ENCODE data around the gene BICRA.

DNA sequence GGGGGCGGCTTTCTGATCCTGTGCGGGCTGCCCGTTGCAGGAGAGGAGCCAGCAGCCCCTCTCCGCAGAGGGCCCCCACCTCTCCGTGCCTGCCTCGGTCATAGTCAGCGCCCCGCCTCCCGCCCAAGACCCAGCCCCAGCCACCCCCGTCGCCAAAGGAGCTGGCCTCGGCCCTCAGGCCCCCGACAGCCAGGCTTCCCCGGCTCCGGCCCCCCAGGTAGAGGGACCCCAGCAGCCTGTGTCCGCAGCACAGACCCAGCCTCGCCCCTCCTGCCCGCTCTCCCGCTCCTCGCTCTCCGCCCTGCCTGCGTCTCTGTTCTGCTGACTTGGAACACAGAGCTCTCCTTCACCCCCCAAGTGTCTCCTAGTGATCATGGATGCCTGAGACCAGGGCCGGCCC is 73.0 kb downstream of the BICRA start:
- TF ChIP-seq, protein P1, sequence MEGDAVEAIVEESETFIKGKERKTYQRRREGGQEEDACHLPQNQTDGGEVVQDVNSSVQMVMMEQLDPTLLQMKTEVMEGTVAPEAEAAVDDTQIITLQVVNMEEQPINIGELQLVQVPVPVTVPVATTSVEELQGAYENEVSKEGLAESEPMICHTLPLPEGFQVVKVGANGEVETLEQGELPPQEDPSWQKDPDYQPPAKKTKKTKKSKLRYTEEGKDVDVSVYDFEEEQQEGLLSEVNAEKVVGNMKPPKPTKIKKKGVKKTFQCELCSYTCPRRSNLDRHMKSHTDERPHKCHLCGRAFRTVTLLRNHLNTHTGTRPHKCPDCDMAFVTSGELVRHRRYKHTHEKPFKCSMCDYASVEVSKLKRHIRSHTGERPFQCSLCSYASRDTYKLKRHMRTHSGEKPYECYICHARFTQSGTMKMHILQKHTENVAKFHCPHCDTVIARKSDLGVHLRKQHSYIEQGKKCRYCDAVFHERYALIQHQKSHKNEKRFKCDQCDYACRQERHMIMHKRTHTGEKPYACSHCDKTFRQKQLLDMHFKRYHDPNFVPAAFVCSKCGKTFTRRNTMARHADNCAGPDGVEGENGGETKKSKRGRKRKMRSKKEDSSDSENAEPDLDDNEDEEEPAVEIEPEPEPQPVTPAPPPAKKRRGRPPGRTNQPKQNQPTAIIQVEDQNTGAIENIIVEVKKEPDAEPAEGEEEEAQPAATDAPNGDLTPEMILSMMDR (IDR thresholded peaks at IDR 0.05 in 4 of 5, conservative IDR thresholded peaks at IDR 0.05 in 1 of 5), result no peak
- no peak for TF ChIP-seq POLR2A (IDR thresholded peaks at IDR 0.05)

All from gastrocnemius medialis (tissue), 4 donors.